ENCODE results near the gene LYRM2. TPM values are rescaled to one million over a fixed set of nuclear protein-coding genes. Genes with fewer than 3 reads are reported as not detected.

The LYRM2 gene
- total and polyA plus RNA-seq, 2 of the 8 experiments (the other 6 are each of a cell fraction or from before 2014, with no cell fraction given), result 7.3 to 25.7 TPM

DNA sequence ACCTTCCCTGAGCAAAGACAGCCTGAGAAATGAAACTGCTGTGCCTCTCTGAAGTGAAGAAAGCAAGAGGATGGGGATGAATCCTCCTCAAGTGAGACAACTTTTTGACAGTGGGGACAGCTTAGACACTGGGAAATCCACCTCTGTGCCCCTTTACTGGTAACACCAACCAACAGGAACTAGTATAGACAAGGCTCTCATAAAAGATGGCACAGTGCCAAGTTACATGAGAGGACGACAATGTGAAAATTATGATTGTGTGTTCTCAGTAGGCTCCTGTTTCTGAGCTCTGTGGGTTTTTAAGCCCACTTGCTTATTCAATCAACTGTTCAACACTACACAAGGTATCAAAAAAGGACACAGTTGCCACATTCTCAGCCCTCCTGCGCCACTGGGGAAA is 41.6 kb upstream of the LYRM2 start:
- H4K91ac ChIP-seq (replicated peaks; ENCODE audit: insufficient read length, low read length), result peak overlapping the region; percentile 29
- H3K27ac ChIP-seq (ENCODE audit: low read depth, low read length), result 0 out of 2 replicates have a peak overlapping the region, but pooled peaks have one; percentile 26
- no peak overlapping the region for H4K5ac ChIP-seq (ENCODE audit: insufficient read length, low read depth, low read length)
- no peak overlapping the region for H3K14ac ChIP-seq (ENCODE audit: insufficient read length)
- no peaks in the 10 kb centered on the region for H4K20me1 ChIP-seq (replicated peaks in 1 of 2; ENCODE audit: control insufficient read depth in 1 of 2, insufficient read depth in 2 of 2, low read length in 2 of 2)
- 81% methylated on average over 2 of the region's 2 CpGs; no CpG with 5 or more reads in 1 of the 2 experiments for WGBS, 2 experiments (ENCODE audit: extremely low coverage in 1 of 2, insufficient coverage in 1 of 2, insufficient read length in 1 of 2, insufficient replicate concordance in 2 of 2, low coverage in 1 of 2, low lambda C conversion rate in 2 of 2, missing lambda C conversion rate in 1 of 2)
- peak overlapping the region; percentile 83; the same call in 1 of the 2 replicates for H2BK5ac ChIP-seq (ENCODE audit: low read depth, low read length)
- no peak overlapping the region; a peak in 1 of 7 replicates for H3K9ac ChIP-seq (replicated peaks in 1 of 4; ENCODE audit: extremely low read depth in 1 of 4, low read depth in 3 of 4, low read length in 3 of 4)
- H3K9me3 ChIP-seq (ENCODE audit: insufficient read depth in 2 of 2, low read depth in 1 of 2, low read length in 1 of 2), result no peaks in the 10 kb centered on the region
- H2BK15ac ChIP-seq (ENCODE audit: low read length), result no peak overlapping the region
- 0 out of 4 replicates have a peak, but pooled peaks cover 0 to 4% of the 10 kb centered on the region in 2 experiments for H3K79me2 ChIP-seq (ENCODE audit: control insufficient read depth in 1 of 2, insufficient read depth in 2 of 2, low read length in 2 of 2)
- no peak overlapping the region for H2BK120ac ChIP-seq (replicated peaks; ENCODE audit: low read depth, low read length)
- no peak overlapping the region for H3K23ac ChIP-seq (ENCODE audit: insufficient read length)
- no peak overlapping the region for H3K4ac ChIP-seq (replicated peaks; ENCODE audit: insufficient read length, low read depth, low read length)
- FAIRE-seq (no peak), DNase-seq (ENCODE audit: low read depth in 1 of 2, low spot score in 2 of 2) (no peak)
- peaks cover 45 to 93% (median 74%) of the 10 kb centered on the region in 4 experiments for H3K36me3 ChIP-seq (ENCODE audit: control insufficient read depth in 2 of 4, insufficient read depth in 4 of 4, low read length in 3 of 4)
- H2BK12ac ChIP-seq (ENCODE audit: low read depth, low read length), result peak overlapping the region; percentile 20; the same call in 1 of the 2 replicates
- no peaks in the 10 kb centered on the region for H3K27me3 ChIP-seq (replicated peaks in 1 of 4; ENCODE audit: control insufficient read depth in 3 of 4, extremely low read depth in 1 of 4, insufficient read depth in 3 of 4, low read length in 3 of 4)
- 0 out of 2 replicates have a peak overlapping the region, but pooled peaks have one; percentile 52 for H3K18ac ChIP-seq (ENCODE audit: extremely low read depth, low read length)
- H3K79me1 ChIP-seq (ENCODE audit: low read depth, low read length), result peaks cover 2% of the 10 kb centered on the region; the same call in 1 of the 2 replicates
- no peak overlapping the region for H3K4me3 ChIP-seq (ENCODE audit: extremely low read depth in 1 of 4, insufficient read depth in 2 of 4, low read depth in 3 of 4, low read length in 4 of 4)
- ChIA-PET CTCF (ENCODE audit: partially characterized antibody) (interaction anchor here (0.7 kb wide), 1 partner anchor 24 kb away, joined by 3 read pairs; no protein-coding TSS in a partner anchor), POLR2A (ENCODE audit: partially characterized antibody) (interaction anchor here (0.8 to 1.6 kb wide), 4 partner anchors 10 to 149 kb away, joined by 3 to 5 read pairs (median 4); no protein-coding TSS in a partner anchor)
- no peak overlapping the region for H2AFZ ChIP-seq (ENCODE audit: low read length)
- H4K8ac ChIP-seq (ENCODE audit: extremely low read depth, insufficient read depth, low read length), result no peak overlapping the region
- H3K4me2 ChIP-seq (ENCODE audit: insufficient read depth in 1 of 2, low read depth in 2 of 2, low read length in 2 of 2), result peak overlapping the region in 1 of 2 experiments; percentile 64; a peak in 1 of 4 replicates
- no peak overlapping the region for H3K56ac ChIP-seq (replicated peaks; ENCODE audit: insufficient read length, low read depth, low read length)
- no peaks in the 10 kb centered on the region for H3K23me2 ChIP-seq (ENCODE audit: low read depth, low read length)
- H3K4me1 ChIP-seq (replicated peaks in 1 of 4; ENCODE audit: control insufficient read depth in 3 of 4, insufficient read depth in 4 of 4, low read length in 3 of 4), result peaks cover 12 to 26% (median 20%) of the 10 kb centered on the region in 4 experiments; a peak in 6 of 7 replicates
- no peak overlapping the region for H2AK5ac ChIP-seq (ENCODE audit: low read depth, low read length)
- peak overlapping the region; percentile 72; the same call in 1 of the 2 replicates for H2BK20ac ChIP-seq (ENCODE audit: low read length)
- no peak for TF ChIP-seq EP300 (IDR thresholded peaks at IDR 0.05; ENCODE audit: borderline replicate concordance in 1 of 2, low read depth in 2 of 2, low read length in 2 of 2)
- no peak for TF ChIP-seq TBP (IDR thresholded peaks at IDR 0.05; ENCODE audit: low read depth, low read length)
- no peak for TF ChIP-seq CHD2 (IDR thresholded peaks at IDR 0.05; ENCODE audit: low read length)
- no peak for TF ChIP-seq FOSL1 (IDR thresholded peaks at IDR 0.05; ENCODE audit: insufficient read depth, low read depth, low read length)
- TF ChIP-seq TAF7 (optimal IDR thresholded peaks at IDR 0.05; ENCODE audit: borderline replicate concordance, low read depth, low read length), result no peak
- no peak for TF ChIP-seq NANOG (IDR thresholded peaks at IDR 0.05; ENCODE audit: insufficient read depth, low read depth, low read length, poor library complexity, severe bottlenecking)
- no peak for TF ChIP-seq POLR2AphosphoS5 (IDR thresholded peaks at IDR 0.05; ENCODE audit: low read depth, low read length)
- TF ChIP-seq KDM1A (IDR thresholded peaks at IDR 0.05; ENCODE audit: borderline replicate concordance, low read length), result no peak
- no peak for TF ChIP-seq CTBP2 (IDR thresholded peaks at IDR 0.05; ENCODE audit: borderline replicate concordance, insufficient read depth, insufficient read length, low read length)
- no peak for TF ChIP-seq CEBPB (IDR thresholded peaks at IDR 0.05; ENCODE audit: low read depth, low read length)
- TF ChIP-seq, protein P1, sequence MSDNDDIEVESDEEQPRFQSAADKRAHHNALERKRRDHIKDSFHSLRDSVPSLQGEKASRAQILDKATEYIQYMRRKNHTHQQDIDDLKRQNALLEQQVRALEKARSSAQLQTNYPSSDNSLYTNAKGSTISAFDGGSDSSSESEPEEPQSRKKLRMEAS (IDR thresholded peaks at IDR 0.05), result no peak
- TF ChIP-seq, protein P2, sequence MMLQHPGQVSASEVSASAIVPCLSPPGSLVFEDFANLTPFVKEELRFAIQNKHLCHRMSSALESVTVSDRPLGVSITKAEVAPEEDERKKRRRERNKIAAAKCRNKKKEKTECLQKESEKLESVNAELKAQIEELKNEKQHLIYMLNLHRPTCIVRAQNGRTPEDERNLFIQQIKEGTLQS (IDR thresholded peaks at IDR 0.05; ENCODE audit: insufficient read depth, low read depth, low read length), result no peak
